ENCODE data around the gene GJB4. TPM values are rescaled to one million over a fixed set of nuclear protein-coding genes. Genes with fewer than 3 reads are reported as not detected.
"Not testable (repeated sequence)": the region's sequence is repeated elsewhere in the genome, so short reads cannot be mapped to it uniquely, and the experiment has no call there.

The GJB4 gene
- polyA plus RNA-seq, 4 donors = 0.13 to 0.18 TPM; not detected in 2

- no peak for DNase-seq (ENCODE audit: low read depth in 4 of 4, low spot score in 3 of 4)
Measured at GRCh38 chr1:34746101-34746500, 13.4 kb upstream of the GJB4 start.

- DNase-seq (ENCODE audit: low read depth in 4 of 4, low spot score in 3 of 4) = no peak
Measured at GRCh38 chr1:34746785-34747637, 12.5 kb upstream of the GJB4 start.

GRCh38 chr1:34747638-34747941, 11.9 kb upstream of the GJB4 start:
- no peak for DNase-seq (ENCODE audit: low read depth in 4 of 4, low spot score in 3 of 4)

GRCh38 chr1:34749992-34750391, 9.5 kb upstream of the GJB4 start:
- DNase-seq (ENCODE audit: low read depth in 4 of 4, low spot score in 3 of 4) = no peak

- DNase-seq (ENCODE audit: low read depth in 4 of 4, low spot score in 3 of 4) = no peak
Measured at GRCh38 chr1:34750610-34751009, 8.9 kb upstream of the GJB4 start.

GRCh38 chr1:34753163-34753562, 6.4 kb upstream of the GJB4 start:
- no peak for DNase-seq (ENCODE audit: low read depth in 4 of 4, low spot score in 3 of 4)

GRCh38 chr1:34754964-34755637, 4.4 kb upstream of the GJB4 start, which contains the start of gene GJB5:
Gene GJB5 (plus strand): TSS chr1:34755047. CDS start chr1:34757331, 2,284 bp downstream.
- no peak for DNase-seq (ENCODE audit: low read depth in 4 of 4, low spot score in 3 of 4)

- DNase-seq (ENCODE audit: low read depth in 4 of 4, low spot score in 3 of 4) = no peak
Measured at GRCh38 chr1:34755961-34756360, 3.6 kb upstream of the GJB4 start.

- no peak for DNase-seq (ENCODE audit: low read depth in 4 of 4, low spot score in 3 of 4)
Measured at GRCh38 chr1:34757386-34757785, 2.2 kb upstream of the GJB4 start.

GRCh38 chr1:34758751-34759150, 789 bp upstream of the GJB4 start:
- no peak for DNase-seq (ENCODE audit: low read depth in 4 of 4, low spot score in 3 of 4)

GRCh38 chr1:34761176-34761761, 1.7 kb downstream of the GJB4 start:
- DNase-seq (ENCODE audit: low read depth in 4 of 4, low spot score in 3 of 4) = no peak

- DNase-seq (ENCODE audit: low read depth in 4 of 4, low spot score in 3 of 4) = no peak
Measured at GRCh38 chr1:34761776-34762307, 2.3 kb downstream of the GJB4 start.

- no peak for DNase-seq (ENCODE audit: low read depth in 4 of 4, low spot score in 3 of 4)
Measured at GRCh38 chr1:34762474-34763141, 3.1 kb downstream of the GJB4 start.

GRCh38 chr1:34763142-34763781, 3.7 kb downstream of the GJB4 start:
- DNase-seq (ENCODE audit: low read depth in 4 of 4, low spot score in 3 of 4) = no peak

- DNase-seq (ENCODE audit: low read depth in 4 of 4, low spot score in 3 of 4) = no peak
Measured at GRCh38 chr1:34768856-34769255, 9.3 kb downstream of the GJB4 start.

GRCh38 chr1:34770891-34771504, 11.5 kb downstream of the GJB4 start:
- no peak for DNase-seq (ENCODE audit: low read depth in 4 of 4, low spot score in 3 of 4)

- no peak for DNase-seq (ENCODE audit: low read depth in 4 of 4, low spot score in 3 of 4)
Measured at GRCh38 chr1:34771573-34772371, 12.2 kb downstream of the GJB4 start.

GRCh38 chr1:34773114-34773513, 13.6 kb downstream of the GJB4 start:
- not testable (repeated sequence) for DNase-seq (ENCODE audit: low read depth in 4 of 4, low spot score in 3 of 4)

- DNase-seq (ENCODE audit: low read depth in 4 of 4, low spot score in 3 of 4) = no peak
Measured at GRCh38 chr1:34774957-34775356, 15.4 kb downstream of the GJB4 start.

All from right renal pelvis (tissue), 4 donors.